K562 (cell line): ENCODE data around the gene MAP7D1. TPM values are rescaled to one million over a fixed set of nuclear protein-coding genes. Genes with fewer than 3 reads are reported as not detected.

Source experiments
- ATF7 ChIP-seq: fragments of 450-650 bp; IDR thresholded peaks from 2 replicates; pipeline ENCODE4 v1.7.1; 2014; ENCODE audit warnings: mild to moderate bottlenecking, moderate library complexity
- BRF1 ChIP-seq: IDR thresholded peaks from 3 replicates; pipeline ENCODE4 v1.6.1; 2011; ENCODE audit warnings: borderline replicate concordance, mild to moderate bottlenecking; ENCODE audit not compliant: insufficient read length; ENCODE audit errors: extremely low read depth
- C11orf30 ChIP-seq: fragments of 450-650 bp; IDR thresholded peaks from 2 replicates; pipeline ENCODE4 v1.6.1; 2016; ENCODE audit warnings: low read depth, mild to moderate bottlenecking
- CBX5 ChIP-seq: IDR thresholded peaks from 2 replicates; pipeline ENCODE4 v1.6.1; 2014; ENCODE audit warnings: low read depth, borderline replicate concordance
- CSDE1 ChIP-seq, 2 experiments: fragments of 450-650 bp; IDR thresholded peaks; 2 replicates each; pipeline ENCODE4 v1.6.1; 2016; ENCODE audit warnings: mild to moderate bottlenecking in 1 of 2
- CTCF ChIP-seq, 3 experiments: IDR thresholded peaks in 2 of 3; conservative IDR thresholded peaks in 1 of 3; 2 replicates each; pipeline ENCODE4 v1.5.1; 2011 to 2012; ENCODE audit warnings: low read length in 3 of 3, mild to moderate bottlenecking in 3 of 3, control low read depth in 2 of 3, improper control_type of control experiment in 1 of 3, inconsistent platforms in 1 of 3, low read depth in 1 of 3, mixed read lengths in 1 of 3, moderate library complexity in 1 of 3; ENCODE audit not compliant: insufficient read depth in 2 of 3
- FOXA3 ChIP-seq, 2 experiments: fragments of 450-650 bp in 1 of 2; sonication (generic) in 1 of 2; formaldehyde crosslinking; IDR thresholded peaks in 1 of 2; conservative IDR thresholded peaks in 1 of 2; 2 replicates each; pipeline versions ENCODE4 v1.4.0 to v1.8.0; 2020 to 2022; ENCODE audit warnings: mild to moderate bottlenecking in 2 of 2, missing genetic modification reagents in 1 of 2
- KAT7 ChIP-seq: sonication (generic); formaldehyde crosslinking; IDR thresholded peaks from 2 replicates; pipeline ENCODE4 v1.8.0; 2022; ENCODE audit warnings: missing genetic modification reagents, mild to moderate bottlenecking, borderline replicate concordance
- KDM2B ChIP-seq: fragments of 250-450 bp; sonication (Bioruptor Pico); IDR thresholded peaks from 2 replicates; pipeline ENCODE4 v1.8.0; 2021; ENCODE audit warnings: mild to moderate bottlenecking, moderate library complexity
- LARP7 ChIP-seq: fragments of 450-650 bp; IDR thresholded peaks from 2 replicates; pipeline ENCODE4 v1.6.1; 2016
- MXD1 ChIP-seq: fragments of 250-450 bp; sonication (Bioruptor Pico); IDR thresholded peaks from 2 replicates; pipeline ENCODE4 v1.8.0; 2021; ENCODE audit warnings: borderline replicate concordance, mild to moderate bottlenecking, moderate library complexity; ENCODE audit not compliant: poor library complexity, severe bottlenecking
- NEUROD1 ChIP-seq: fragments of 150-350 bp; IDR thresholded peaks from 2 replicates; pipeline ENCODE4 v1.6.1; 2014; ENCODE audit warnings: borderline replicate concordance, low read length, low read depth; ENCODE audit not compliant: partially characterized antibody
- NFATC3 ChIP-seq: fragments of 450-650 bp; IDR thresholded peaks from 2 replicates; pipeline ENCODE4 v1.6.1; 2017; ENCODE audit warnings: mild to moderate bottlenecking
- PHB2 ChIP-seq: fragments of 450-650 bp; IDR thresholded peaks from 2 replicates; pipeline ENCODE4 v1.6.1; 2017; ENCODE audit warnings: low read depth
- POLR2B ChIP-seq: fragments of 450-650 bp; IDR thresholded peaks from 2 replicates; pipeline ENCODE4 v1.6.1; 2018; ENCODE audit warnings: low read depth; ENCODE audit not compliant: partially characterized antibody
- PRMT5 ChIP-seq: sonication (generic); formaldehyde crosslinking; IDR thresholded peaks from 2 replicates; pipeline ENCODE4 v1.5.0; 2020; ENCODE audit warnings: missing genetic modification reagents
- PTTG1 ChIP-seq: fragments of 450-650 bp; IDR thresholded peaks from 2 replicates; pipeline ENCODE4 v1.6.1; 2016; ENCODE audit warnings: low read depth, mild to moderate bottlenecking, missing genetic modification characterization, missing compliant biosample characterization
- RAD51 ChIP-seq: fragments of 450-650 bp; IDR thresholded peaks from 2 replicates; pipeline ENCODE4 v1.7.1; 2016; ENCODE audit warnings: low read depth, mild to moderate bottlenecking, borderline replicate concordance
- RHOXF2B ChIP-seq: fragments of 250-450 bp; sonication (Bioruptor Pico); conservative IDR thresholded peaks from 2 replicates; pipeline ENCODE4 v1.5.1; 2021
- SAFB ChIP-seq: fragments of 200-400 bp; formaldehyde crosslinking; IDR thresholded peaks from 2 replicates; pipeline ENCODE4 v1.6.1; 2017; ENCODE audit warnings: low read depth, low read length, borderline replicate concordance
- SETDB1 ChIP-seq: IDR thresholded peaks from one replicate; pipeline ENCODE4 v1.6.1; 2012; ENCODE audit warnings: low read length, control low read depth, inconsistent platforms
- SNIP1 ChIP-seq: fragments of 450-650 bp; IDR thresholded peaks from 2 replicates; pipeline ENCODE4 v1.7.1; 2017; ENCODE audit warnings: low read depth, mild to moderate bottlenecking
- SUPT5H ChIP-seq: fragments of 450-650 bp; IDR thresholded peaks from 2 replicates; pipeline ENCODE4 v1.6.1; 2016
- TARDBP ChIP-seq: fragments of 450-650 bp; IDR thresholded peaks from 2 replicates; pipeline ENCODE4 v1.6.1; 2016
- ZBTB2 ChIP-seq: fragments of 450-650 bp; IDR thresholded peaks from 2 replicates; pipeline ENCODE4 v1.6.1; 2016; ENCODE audit warnings: antibody characterized with exemption
- ZBTB7A ChIP-seq: IDR thresholded peaks from 2 replicates; pipeline ENCODE4 v1.6.1; 2011; ENCODE audit warnings: low read depth, mild to moderate bottlenecking, low read length, moderate library complexity, borderline replicate concordance; ENCODE audit not compliant: control insufficient read depth
- ZKSCAN3 ChIP-seq: fragments of 250-450 bp; sonication (Bioruptor Pico); IDR thresholded peaks from 2 replicates; pipeline ENCODE4 v1.4.0; 2020
- ZNF121 ChIP-seq: sonication (generic); formaldehyde crosslinking; conservative IDR thresholded peaks from 2 replicates; pipeline ENCODE4 v1.8.0; 2022; ENCODE audit warnings: missing genetic modification reagents
- ZNF282 ChIP-seq: sonication (generic); formaldehyde crosslinking; IDR thresholded peaks from 2 replicates; pipeline ENCODE4 v1.8.1; 2023; ENCODE audit warnings: missing genetic modification reagents
- ZNF436 ChIP-seq: fragments of 250-450, 450-650 bp; sonication (Bioruptor Pico); formaldehyde crosslinking; IDR thresholded peaks from 2 replicates; pipeline ENCODE4 v1.7.0; 2020; ENCODE audit warnings: mild to moderate bottlenecking
- polyA plus RNA-seq, 8 experiments: library from polyadenylated mRNA; depleted of rRNA in 4 of 8; stranded (reverse) in 5 of 8; unstranded in 3 of 8; fragments of >200 nt; fragmentation: Nextera tagmentation in 2 of 8; fragmentation: Illumina TruSeq in 1 of 8; extraction: Ambion mirVana in 2 of 8; extraction: Trizol in 1 of 8; gene quantifications; 2 replicates each; pipeline versions ENCODE4 v1.2.1 to v1.2.3, GENCODE V29; 2011 to 2014; ENCODE audit warnings: inconsistent platforms in 1 of 8, missing spikeins in 1 of 8
- total RNA-seq, 7 experiments: library from RNA; depleted of rRNA in 6 of 7; stranded (reverse); fragments of >200 nt in 6 of 7; fragmentation: Illumina TruSeq in 2 of 7; extraction: Trizol in 2 of 7; gene quantifications; 2 replicates each; pipeline versions ENCODE4 v1.2.1 to v1.2.3, GENCODE V29; 2011 to 2021; ENCODE audit warnings: low replicate concordance in 1 of 7

Gene MAP7D1
- total and polyA plus RNA-seq, 9 of the 15 experiments (the other 6 are each of a cell fraction or from before 2014, with no cell fraction given) = 3.6 to 108 (median 34.5) TPM

- no peak for TF ChIP-seq RHOXF2B
- TF ChIP-seq PHB2 = no peak
- TF ChIP-seq SNIP1 = no peak
- TF ChIP-seq POLR2B = no peak
- no peak for TF ChIP-seq PRMT5 (CRISPR knock-in tag)
- TF ChIP-seq KAT7 = no peak
- TF ChIP-seq SUPT5H = peak; percentile 46; the same call in 1 of the 2 replicates
- TF ChIP-seq ZNF121 = no peak
- TF ChIP-seq C11orf30 = peak; percentile 66
- TF ChIP-seq ZNF436 (CRISPR knock-in tag) = no peak
- peak; percentile 44; the same call in 1 of the 2 replicates for TF ChIP-seq ZBTB7A
- TF ChIP-seq NEUROD1 = no peak
- no peak for TF ChIP-seq KDM2B (CRISPR knock-in tag)
- no peak for TF ChIP-seq ZKSCAN3 (CRISPR knock-in tag)
- TF ChIP-seq TARDBP = 0 out of 2 replicates have a peak, but pooled peaks have one; percentile 28
- no peak for TF ChIP-seq RAD51
- no peak for TF ChIP-seq SETDB1
- TF ChIP-seq ZBTB2 = no peak; the same call in 1 of the 2 replicates
- no peak for TF ChIP-seq LARP7
- TF ChIP-seq PTTG1 (tag) = no peak
- TF ChIP-seq ATF7 = peak; percentile 80
- peak; percentile 60 to 76 (median 63) for TF ChIP-seq CTCF (IDR thresholded peaks at IDR 0.05 in 2 of 3, conservative IDR thresholded peaks at IDR 0.05 in 1 of 3; ENCODE audit: insufficient read depth in 2 of 3, low read depth in 1 of 3, low read length in 3 of 3)
- no peak for TF ChIP-seq BRF1
- no peak for TF ChIP-seq CBX5
- TF ChIP-seq CSDE1 (IDR thresholded peaks at IDR 0.05) = no peak
- no peak for TF ChIP-seq SAFB
- no peak for TF ChIP-seq MXD1 (CRISPR knock-in tag)
- no peak for TF ChIP-seq NFATC3
- TF ChIP-seq ZNF282 (CRISPR knock-in tag) = no peak
- TF ChIP-seq FOXA3 (CRISPR knock-in tag; conservative IDR thresholded peaks at IDR 0.05 in 1 of 2, IDR thresholded peaks at IDR 0.05 in 1 of 2) = no peak
These were observed 5.1 kb downstream of the MAP7D1 start (continued) for GRCh38 chr1:36160949-36161485.
